HepG2 (cell line): ENCODE data around the gene NELL2.

Experiments
- FOXP1 ChIP-seq, 2 experiments: fragments of 450-650 bp in 1 of 2; IDR thresholded peaks; 2 replicates each; pipeline ENCODE4 v1.6.1; 2017 to 2018; ENCODE audit warnings: antibody characterized with exemption in 1 of 2
- GFI1 ChIP-seq: sonication (generic); formaldehyde crosslinking; IDR thresholded peaks from 2 replicates; pipeline ENCODE4 v1.5.0; 2020; ENCODE audit warnings: missing genetic modification reagents, mild to moderate bottlenecking, borderline replicate concordance
- MYC ChIP-seq: sonication (generic); formaldehyde crosslinking; IDR thresholded peaks from 2 replicates; pipeline ENCODE4 v1.9.0; 2021; ENCODE audit warnings: missing genetic modification reagents, borderline replicate concordance
- NR2C2 ChIP-seq: sonication (generic); formaldehyde crosslinking; IDR thresholded peaks from 2 replicates; pipeline ENCODE4 v1.4.0; 2020; ENCODE audit warnings: missing genetic modification reagents, mild to moderate bottlenecking, moderate library complexity, borderline replicate concordance
- POLR2AphosphoS2 ChIP-seq: IDR thresholded peaks from 2 replicates; pipeline ENCODE4 v1.6.1; 2011; ENCODE audit warnings: low read depth, low read length, improper control_type of control experiment
- RFX5 ChIP-seq: IDR thresholded peaks from 2 replicates; pipeline ENCODE4 v1.6.1; 2011; ENCODE audit warnings: low read depth, low read length, improper control_type of control experiment
- TCF7 ChIP-seq: sonication (generic); IDR thresholded peaks from 2 replicates; pipeline ENCODE4 v1.6.1; 2016; ENCODE audit warnings: antibody characterized with exemption, low read depth
- ZBTB21 ChIP-seq: sonication (generic); formaldehyde crosslinking; IDR thresholded peaks from 2 replicates; pipeline ENCODE4 v1.4.0; 2020; ENCODE audit warnings: missing genetic modification reagents
- ZNF235 ChIP-seq: sonication (generic); formaldehyde crosslinking; IDR thresholded peaks from 2 replicates; pipeline ENCODE4 v1.8.1; 2023; ENCODE audit warnings: mild to moderate bottlenecking, missing genetic modification reagents, borderline replicate concordance
- ZNF24 ChIP-seq: fragments of 450-650 bp; IDR thresholded peaks from 2 replicates; pipeline ENCODE4 v1.6.1; 2017; ENCODE audit warnings: antibody characterized with exemption, mild to moderate bottlenecking
- ZNF274 ChIP-seq: sonication (generic); formaldehyde crosslinking; IDR thresholded peaks from 2 replicates; pipeline ENCODE4 v1.5.1; 2020; ENCODE audit warnings: mild to moderate bottlenecking, missing genetic modification reagents
- TF ChIP-seq, protein P1 (sequence below): sonication (generic); formaldehyde crosslinking; IDR thresholded peaks from 2 replicates; pipeline ENCODE4 v1.5.0; 2020; ENCODE audit warnings: mild to moderate bottlenecking, missing genetic modification reagents, borderline replicate concordance
- TF ChIP-seq, protein P2 (sequence below): sonication (generic); formaldehyde crosslinking; IDR thresholded peaks from 2 replicates; pipeline ENCODE4 v1.4.0; 2020; ENCODE audit warnings: missing genetic modification reagents

DNA sequence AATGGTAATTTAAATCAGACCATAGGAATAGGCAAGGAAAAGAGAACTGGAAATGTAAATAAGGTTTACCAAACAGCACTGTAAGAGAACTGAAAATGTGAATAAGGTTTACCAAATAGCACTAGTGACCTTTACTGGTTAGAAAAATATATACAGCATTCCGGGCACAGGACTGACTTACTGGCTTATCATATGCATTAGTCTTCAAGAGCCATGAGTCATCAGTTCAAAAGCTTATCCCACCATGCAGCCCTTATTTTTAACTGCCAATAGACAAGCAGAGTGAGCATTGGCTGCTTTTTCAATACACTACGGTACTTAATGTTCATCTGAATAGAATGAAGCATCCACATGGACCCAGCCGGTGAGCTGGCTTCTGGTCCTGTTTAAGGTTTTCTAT lies 13.0 kb upstream of the NELL2 start:
- no peak for TF ChIP-seq ZNF274
- TF ChIP-seq NR2C2 (CRISPR knock-in tag), result no peak
- TF ChIP-seq ZNF235 (CRISPR knock-in tag), result no peak
- no peak for TF ChIP-seq RFX5
- no peak for TF ChIP-seq ZBTB21 (CRISPR knock-in tag)
- no peak for TF ChIP-seq MYC
- no peak for TF ChIP-seq FOXP1 (IDR thresholded peaks at IDR 0.05)
- TF ChIP-seq FOXP1 (CRISPR knock-in tag; IDR thresholded peaks at IDR 0.05), result no peak
- no peak for TF ChIP-seq TCF7
- no peak for TF ChIP-seq ZNF24
- TF ChIP-seq GFI1 (CRISPR knock-in tag), result no peak
- TF ChIP-seq POLR2AphosphoS2, result no peak
- TF ChIP-seq, protein P1, sequence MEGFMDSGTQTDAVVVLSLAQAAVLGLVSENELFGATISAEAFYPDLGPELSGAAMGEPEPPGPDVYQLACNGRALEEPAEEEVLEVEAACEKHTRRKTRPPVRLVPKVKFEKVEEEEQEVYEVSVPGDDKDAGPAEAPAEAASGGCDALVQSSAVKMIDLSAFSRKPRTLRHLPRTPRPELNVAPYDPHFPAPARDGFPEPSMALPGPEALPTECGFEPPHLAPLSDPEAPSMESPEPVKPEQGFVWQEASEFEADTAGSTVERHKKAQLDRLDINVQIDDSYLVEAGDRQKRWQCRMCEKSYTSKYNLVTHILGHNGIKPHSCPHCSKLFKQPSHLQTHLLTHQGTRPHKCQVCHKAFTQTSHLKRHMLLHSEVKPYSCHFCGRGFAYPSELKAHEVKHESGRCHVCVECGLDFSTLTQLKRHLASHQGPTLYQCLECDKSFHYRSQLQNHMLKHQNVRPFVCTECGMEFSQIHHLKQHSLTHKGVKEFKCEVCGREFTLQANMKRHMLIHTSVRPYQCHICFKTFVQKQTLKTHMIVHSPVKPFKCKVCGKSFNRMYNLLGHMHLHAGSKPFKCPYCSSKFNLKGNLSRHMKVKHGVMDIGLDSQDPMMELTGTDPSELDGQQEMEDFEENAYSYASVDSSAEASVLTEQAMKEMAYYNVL (CRISPR knock-in tag), result no peak
- TF ChIP-seq, protein P2, sequence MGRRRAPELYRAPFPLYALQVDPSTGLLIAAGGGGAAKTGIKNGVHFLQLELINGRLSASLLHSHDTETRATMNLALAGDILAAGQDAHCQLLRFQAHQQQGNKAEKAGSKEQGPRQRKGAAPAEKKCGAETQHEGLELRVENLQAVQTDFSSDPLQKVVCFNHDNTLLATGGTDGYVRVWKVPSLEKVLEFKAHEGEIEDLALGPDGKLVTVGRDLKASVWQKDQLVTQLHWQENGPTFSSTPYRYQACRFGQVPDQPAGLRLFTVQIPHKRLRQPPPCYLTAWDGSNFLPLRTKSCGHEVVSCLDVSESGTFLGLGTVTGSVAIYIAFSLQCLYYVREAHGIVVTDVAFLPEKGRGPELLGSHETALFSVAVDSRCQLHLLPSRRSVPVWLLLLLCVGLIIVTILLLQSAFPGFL, result no peak
